ENCODE data around the gene IGFBP4.

Gene IGFBP4

DNA sequence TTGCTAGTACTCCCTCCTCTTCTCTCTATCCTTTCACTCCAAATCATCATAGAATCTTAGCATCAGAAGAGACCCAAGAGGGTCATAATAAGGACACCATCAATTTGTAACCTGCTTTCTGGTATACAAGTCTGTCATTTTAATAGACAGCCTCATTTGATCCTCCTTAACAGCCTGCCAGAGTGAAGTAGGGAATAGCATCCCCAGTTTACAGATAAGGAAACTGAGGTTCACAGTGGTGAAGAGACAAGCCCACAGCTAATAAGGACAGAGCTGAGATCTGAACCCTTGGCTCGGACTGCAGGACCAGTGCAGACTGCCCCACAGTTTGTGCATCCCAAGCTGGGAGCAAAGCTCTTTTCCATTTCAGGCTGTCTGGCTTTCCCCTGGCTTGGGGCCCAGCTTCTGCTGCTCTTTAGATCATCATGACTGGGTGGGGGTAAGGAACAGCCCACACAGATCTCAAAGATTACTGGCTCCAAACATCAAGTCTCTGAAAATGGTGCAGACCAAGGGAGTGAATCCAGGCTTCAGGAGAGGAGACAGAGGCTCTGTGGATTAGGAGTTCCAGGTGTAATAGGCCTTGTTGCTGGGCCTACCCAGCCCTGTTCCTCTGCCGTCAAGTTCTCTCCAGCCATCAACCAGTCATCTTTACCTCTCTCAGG lies 10.3 kb upstream of the IGFBP4 start:
- no peak for DNase-seq

DNA sequence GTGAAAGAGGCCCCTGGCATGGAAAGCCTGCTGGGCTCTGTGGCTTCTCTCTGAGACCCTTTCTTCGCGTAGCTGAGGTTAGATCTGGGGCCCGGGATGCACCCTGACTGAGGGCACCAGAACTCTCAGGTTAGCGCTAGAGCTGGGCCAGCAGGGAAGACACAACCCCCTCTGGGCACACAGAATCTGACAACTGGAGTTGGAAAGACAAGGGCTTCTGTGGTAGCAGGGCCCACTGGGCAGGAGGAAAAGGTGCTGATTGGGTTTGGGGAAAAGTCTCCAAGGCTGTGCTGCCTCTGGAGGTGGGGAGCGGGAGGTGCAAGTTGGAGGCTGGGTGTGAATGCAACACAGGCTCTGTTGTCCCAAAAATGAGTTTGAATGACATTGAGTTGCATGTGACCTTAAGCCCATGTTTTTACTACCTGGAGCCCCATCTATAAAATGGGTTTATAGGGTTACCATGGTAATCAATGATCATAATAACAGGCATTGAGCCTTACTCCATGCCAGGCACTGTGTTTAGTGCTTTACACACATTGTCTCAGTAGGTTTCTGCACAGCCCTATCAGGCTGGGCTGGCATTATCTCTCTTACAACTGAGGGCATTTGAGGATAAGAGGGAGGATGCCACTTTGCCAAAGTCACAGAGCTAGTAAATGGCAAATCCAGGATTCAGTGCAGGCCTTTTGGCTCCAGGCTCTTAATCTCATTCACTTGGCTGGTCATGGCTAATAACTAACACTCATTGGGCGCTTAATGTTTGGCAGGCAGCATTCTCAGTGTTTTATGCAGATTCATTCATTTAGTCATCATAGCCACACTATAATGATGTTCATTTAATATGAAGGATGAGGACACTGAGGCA lies 9.5 kb upstream of the IGFBP4 start:
- peak in 1 of 2 experiments; percentile 33 for DNase-seq

DNA sequence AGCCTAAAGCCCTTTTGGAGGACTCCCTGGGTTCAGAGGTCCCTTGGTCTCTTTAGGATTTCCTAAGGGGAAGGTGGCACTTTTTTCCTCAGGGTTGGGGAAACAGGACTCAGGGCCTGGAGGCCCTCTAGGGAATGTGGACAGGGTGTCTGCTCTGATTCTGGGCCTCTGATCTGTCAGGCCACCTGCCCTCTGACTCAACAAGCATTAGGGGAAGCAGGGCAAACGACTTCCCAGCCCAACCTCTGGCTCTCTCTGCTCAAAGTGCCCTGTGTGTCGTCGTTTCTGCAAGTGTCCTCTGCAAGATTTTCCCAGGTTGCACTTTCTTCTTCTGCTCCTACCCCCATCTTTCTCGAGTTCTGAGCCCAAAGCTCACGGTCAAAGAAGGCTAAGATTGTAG lies 6.6 kb upstream of the IGFBP4 start:
- peak; percentile 61 to 66 for DNase-seq

DNA sequence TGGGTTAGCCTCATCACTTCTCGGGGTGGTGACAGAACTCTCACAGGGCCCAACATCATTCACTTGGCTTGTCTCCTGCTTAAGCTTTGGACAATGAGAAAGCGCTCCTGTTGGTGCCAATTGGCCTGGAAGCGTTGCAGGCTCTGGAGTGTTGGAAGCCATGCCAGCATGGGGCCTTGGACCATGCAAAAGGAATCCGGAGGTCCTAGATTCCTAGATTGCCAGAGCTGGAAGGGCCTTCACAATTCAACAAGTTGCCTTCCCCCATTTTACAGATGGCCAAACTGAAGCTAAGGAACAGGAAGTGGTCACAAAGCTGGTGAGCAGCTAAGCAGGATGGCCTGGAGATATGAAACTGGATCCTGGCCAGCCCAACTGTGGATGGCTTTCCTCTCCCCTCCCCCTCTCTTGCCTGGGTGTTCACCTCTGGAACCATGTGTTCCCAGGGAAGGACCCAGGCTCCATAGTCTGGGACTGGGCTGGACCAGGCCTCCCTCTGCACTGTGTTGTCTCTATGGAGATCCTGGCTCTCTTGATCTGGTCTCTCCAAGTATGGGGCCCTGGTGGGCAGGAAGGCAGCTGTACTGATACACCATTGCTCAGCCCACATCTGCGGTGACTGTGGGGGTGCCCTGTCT lies 6.0 kb upstream of the IGFBP4 start:
- peak in 1 of 2 experiments; percentile 37 for DNase-seq

DNA sequence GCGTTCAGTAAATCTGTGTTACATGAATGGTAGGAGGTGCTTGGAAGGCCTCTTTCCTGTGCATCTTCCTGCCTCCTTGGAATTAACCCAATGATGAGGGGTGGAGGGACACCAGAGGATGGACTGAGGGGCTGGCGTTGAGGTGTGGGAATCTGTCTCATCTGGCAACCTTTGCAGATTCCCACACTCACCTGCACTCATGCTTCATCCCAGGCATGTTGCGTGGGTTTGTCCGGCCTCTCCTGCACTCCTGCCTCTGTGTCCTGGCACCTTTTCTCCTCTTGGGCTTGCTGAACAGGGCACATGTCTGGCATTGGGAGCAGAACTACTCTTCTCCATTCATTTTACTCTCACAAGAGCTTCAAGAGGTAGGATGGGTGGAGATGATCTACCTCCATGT lies 3.1 kb upstream of the IGFBP4 start:
- no peak for DNase-seq

DNA sequence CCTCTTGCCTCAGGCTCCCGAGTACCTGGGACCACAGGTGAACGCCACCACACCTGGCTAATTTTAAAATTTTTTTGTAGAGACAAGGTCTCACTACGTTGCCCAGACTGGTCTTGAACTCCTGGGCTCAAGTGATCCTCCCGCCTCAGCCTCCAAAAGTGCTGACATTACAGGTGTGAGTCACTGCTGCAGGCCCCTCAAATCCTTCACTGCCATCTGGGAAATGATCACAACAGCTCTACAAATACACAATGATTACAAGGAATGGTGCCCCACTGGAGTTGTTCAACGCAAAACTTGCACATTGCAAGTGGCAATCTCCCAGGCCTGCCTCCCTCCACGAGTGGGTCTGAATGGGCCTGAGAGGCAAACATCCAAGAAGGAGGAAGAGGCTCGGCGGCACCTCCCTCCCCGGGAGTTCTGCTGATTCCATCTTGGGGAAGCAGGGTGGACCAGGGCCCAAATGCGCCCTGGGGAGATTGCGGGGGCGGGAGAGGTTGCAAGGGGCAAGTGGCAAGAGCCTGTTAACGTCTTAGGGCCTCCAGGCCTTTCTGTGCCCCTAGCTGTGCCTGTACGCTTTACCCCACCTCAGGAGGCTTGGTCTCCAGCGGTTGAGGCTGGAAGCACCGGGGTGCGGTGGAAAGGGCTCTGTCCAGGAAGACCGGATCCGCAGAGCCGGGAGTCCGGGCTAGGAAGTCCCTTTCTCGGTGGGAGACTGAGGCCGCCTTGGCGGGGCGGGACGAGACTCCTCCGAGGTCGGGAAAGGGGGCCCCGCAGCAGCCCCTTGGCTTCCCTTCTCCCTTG lies 656 bp upstream of the IGFBP4 start:
- DNase-seq, result no peak

DNA sequence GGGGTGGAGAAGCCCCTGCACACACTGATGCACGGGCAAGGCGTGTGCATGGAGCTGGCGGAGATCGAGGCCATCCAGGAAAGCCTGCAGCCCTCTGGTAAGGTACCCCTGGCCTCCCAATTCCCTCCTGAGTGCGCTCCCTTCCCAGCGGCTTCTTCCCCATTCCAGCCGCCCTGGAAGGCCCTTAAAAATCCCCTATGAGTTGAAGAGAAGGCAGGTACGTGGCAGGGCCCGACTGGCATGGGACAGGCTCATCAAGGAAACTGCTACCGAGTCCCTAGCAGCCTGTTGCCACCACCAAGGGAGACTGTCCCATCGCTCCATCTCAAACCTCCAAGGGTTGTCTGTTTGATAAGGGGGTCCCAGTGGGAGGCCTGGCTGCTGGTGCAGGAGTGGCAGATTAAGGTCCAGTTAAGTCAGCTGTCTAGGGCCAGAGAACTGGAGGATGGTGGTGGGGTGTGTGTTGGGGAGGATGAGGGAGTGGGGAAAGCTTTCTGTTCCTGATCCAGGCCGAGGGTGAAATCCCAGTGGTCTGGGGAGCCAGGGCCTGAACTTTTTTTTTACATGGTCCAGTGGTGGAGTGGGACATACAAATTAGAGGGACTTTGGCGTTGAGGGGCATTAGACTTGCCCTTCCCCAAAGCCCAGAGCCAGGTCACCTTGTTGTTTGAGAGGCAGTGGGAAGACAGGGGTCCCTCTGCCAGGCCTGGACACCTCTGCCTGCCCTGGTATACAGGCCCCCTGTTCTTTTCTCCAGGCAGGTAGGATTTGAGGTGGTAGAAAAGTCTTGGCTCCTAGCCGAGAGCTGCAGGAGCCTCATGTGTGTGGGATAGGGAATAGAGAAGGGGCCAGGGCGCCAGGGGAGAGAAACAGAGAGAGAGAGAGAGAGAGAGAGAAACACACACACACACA lies 994 bp downstream of the IGFBP4 start:
- DNase-seq, result no peak

DNA sequence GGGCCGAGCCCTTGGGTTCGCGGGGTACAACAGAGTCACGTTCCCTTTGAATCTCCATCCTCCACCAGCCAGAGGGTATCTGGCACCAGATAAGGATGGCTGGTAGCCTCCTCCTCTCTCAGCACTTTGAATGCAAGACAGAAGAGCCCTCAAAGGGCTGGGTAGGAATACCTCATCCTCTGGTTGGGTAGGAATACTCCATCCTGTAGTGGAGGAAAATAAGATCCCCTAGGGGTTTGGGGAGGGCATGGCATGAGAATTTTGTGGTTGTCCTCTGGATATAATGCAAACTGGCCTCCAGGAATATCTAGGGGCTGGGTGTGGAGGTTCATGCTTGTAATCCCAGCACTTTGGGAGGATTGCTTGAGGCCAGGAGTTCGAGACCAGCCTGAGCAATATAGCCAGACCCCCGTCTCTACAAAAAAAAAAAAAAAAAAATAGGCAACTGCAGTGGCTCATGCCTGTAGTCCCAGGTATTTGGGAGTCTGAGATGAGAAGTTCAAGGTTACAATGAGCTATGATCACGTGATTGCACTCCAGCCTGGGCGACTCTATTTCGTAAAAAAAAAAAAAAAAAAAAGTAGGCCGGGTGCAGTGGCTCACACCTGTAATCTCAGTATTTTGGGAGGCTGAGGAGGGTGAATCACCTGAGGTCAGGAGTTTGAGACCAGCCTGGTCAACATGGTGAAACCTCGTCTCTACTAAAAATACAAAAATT lies 2.7 kb downstream of the IGFBP4 start:
- DNase-seq, result peak in 1 of 2 experiments; percentile 9

DNA sequence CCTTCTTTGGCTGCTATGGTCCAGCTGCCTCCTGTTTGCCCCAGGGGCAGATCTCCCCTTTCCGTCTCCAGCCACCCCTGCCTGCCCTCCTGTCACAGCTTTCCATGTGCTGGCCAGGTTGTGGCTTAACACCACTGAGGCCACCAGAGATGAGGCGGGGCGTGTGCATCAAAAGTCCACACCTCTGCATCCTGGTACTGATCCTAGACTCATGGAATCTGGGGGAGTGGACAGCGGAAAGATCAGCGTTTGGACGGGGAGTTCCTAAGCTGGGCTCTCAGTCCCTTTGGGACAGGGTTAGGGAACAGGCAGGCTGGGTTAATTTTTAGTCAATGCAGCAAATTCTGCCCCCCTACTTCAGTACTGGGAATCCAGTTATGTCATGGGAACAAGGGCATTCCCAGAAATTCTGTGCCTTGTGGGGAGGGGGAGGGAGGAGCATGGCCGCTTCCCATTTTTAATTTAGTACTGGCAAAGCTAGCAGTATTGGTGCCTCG lies 3.9 kb downstream of the IGFBP4 start:
- no peak for DNase-seq

DNA sequence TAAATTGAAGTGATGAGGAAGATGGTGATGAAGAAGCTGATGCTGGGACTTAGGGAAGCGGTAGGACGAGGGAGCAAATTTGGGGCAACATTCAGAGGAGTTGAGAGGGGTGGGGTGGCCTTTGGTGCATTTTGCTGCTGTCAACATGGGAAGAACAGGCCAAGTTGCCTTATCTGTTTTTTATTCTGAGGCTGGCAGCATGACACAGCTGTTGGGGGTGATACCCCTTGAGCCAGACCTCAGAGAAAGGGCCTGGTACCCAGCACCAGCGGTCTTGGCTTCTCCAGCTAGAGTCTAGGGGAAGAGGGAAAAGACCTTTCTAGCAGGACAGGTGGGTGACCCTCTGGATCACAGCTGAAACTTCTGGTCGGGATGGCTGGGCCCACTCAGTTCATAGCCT lies 4.6 kb downstream of the IGFBP4 start:
- DNase-seq, result no peak

DNA sequence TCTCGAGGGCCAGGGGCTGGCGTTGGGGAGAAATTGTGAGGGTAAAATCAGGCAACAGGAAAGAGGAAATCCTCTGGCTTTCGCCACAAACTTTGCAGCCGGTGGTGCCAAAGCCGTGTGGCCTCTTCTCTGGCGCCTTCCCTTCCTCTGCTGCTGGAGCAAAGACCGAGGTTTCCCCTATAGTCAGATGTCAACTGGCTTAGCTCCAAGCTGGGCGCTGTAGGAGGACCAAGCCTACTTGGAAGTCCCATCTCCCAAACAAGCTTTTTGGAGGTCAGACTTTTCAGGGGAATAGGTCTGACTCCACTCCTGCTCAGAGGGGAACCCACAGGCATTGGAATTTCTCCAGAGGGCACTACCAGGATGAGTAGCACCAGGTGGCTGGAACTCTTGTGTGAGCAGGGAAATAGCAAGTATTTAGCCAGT lies 5.0 kb downstream of the IGFBP4 start:
- DNase-seq, result peak; percentile 75 to 78

DNA sequence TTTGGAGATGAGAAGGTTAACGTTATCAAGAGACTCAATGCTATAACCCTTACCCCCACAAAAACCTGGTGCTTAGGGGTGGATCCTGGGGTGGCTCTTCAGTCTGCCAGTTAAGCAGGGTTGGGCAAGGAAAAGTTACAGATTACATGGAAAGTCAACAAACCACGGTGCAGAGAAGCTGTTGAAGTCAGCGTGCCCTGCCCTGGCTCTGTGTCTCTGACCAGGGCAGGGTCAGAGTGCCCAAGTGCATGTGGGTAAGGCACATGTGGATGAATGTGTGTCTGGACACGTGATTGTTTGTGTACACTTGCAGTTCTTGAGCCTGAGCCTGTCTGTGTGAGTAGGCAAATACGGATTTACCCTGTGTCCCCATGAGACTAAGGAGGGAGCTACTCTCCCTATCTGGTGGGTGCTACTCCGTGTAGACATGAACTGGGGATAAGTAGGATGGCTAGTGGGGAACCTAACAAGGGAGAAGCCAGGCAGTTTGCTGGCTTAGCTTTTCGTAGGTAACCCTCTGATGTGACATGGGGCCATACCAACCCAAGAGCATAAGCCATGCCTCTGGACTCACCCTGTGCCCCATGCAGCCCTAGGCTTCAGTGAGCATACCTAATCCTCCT lies 5.5 kb downstream of the IGFBP4 start:
- DNase-seq, result no peak

DNA sequence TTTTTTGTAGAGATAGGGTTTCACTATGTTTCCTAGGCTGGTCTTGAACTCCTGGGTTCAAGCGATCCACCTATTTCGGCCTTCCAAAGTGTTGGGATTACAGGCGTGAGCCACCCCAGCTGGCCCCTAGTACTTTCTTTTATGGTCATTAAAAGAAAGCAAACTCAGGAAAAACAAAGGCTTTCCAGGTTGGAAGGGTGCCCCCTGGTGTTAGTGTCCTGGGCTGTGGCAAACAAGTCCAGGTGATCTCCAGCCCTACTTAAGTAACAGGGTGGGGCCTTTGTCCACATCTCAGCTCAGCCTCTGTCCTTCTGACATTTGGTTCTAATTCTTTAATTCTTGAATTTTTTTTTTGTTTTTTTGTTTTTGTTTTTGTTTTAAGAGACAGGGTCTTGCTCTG lies 6.9 kb downstream of the IGFBP4 start:
- DNase-seq, result peak; percentile 20 to 57

DNA sequence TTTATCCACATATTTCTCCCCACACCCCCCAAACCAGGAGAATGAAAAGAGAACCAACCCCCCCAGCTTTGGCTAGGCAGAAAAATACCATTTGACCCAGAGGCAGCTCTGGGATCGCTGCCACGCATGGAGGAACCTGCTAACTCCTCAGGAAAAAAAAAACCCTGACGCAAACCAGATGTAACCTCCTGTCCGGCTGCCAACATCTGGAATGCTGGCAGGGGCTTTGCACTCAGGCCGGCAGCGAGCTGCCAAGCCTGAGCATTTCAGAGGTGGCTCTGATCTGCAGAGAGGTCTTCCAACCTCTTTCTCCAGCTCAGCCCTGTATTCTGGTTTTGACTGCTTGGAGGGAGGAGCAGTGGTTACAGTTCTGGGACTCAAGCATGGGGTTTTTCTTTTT lies 8.2 kb downstream of the IGFBP4 start:
- DNase-seq, result no peak

DNA sequence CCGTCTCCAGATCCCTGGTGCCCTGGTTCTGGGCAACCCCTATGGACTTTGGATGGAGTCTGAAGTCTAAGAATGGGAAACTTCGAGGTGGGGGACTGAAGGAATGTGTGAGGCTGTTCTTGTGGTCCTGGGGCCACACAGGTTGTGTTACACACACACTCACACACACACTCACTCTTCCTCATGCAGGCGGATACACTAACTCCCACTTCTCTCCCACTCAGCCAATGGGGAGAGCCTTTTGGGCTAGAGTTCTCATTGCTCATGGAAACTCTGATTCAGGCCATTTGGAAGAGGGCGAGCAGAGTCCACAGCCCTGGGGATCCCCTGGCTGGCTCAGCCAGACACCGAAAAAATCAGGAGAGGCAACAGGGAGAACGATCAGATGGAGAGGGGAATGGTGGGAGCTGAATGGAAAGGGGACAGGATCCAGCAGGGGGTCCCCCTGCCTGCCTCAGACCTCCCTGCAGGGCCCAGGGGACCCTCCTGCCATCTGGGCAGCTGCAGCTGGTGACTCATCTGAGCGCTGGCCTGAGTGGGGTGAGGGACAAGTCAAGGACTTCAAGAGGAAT lies 9.1 kb downstream of the IGFBP4 start:
- no peak for DNase-seq

DNA sequence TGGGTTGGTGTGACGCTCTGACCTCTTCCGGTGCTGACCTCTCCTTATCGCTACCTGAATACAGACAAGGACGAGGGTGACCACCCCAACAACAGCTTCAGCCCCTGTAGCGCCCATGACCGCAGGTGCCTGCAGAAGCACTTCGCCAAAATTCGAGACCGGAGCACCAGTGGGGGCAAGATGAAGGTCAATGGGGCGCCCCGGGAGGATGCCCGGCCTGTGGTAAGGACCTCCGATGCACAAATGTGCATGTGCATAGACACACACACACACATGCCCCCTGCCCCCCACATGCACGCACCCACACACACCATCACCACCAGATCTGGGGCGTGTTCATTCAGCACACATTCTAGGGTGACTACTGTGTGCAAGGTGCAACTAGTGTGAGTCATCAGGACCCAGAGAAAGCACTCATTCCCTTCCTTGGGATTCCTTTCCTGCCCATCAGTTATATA lies 9.7 kb downstream of the IGFBP4 start:
- DNase-seq, result no peak

DNA sequence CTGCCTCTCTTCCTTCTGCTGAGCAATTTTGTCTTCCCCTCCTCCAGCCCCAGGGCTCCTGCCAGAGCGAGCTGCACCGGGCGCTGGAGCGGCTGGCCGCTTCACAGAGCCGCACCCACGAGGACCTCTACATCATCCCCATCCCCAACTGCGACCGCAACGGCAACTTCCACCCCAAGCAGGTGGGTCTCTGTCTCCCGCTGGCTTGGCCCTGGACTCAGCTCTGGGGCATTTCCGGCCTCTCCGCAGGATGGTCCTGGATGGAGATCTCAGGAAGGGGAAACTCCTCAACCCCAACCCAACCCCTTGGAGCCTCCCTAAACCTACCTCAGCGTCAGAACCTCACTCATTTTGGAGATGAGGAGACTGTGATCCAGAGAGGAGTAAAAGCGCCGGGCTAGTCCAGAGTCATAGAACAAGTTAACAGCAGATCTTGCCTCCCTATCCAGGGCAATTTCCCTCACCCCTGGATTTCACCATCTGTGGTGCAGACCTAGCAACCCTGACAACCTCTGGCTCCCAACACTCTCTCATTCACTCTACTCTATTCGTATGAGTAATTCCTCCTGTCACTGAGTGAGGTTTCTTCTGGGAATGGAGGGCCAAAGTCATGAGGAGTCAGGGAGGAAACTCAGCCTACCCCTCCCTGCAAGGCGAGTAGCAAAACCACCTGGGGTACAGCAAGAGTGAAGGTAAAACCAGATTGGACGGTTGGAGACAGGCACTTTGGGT lies 10.8 kb downstream of the IGFBP4 start:
- no peak for DNase-seq

DNA sequence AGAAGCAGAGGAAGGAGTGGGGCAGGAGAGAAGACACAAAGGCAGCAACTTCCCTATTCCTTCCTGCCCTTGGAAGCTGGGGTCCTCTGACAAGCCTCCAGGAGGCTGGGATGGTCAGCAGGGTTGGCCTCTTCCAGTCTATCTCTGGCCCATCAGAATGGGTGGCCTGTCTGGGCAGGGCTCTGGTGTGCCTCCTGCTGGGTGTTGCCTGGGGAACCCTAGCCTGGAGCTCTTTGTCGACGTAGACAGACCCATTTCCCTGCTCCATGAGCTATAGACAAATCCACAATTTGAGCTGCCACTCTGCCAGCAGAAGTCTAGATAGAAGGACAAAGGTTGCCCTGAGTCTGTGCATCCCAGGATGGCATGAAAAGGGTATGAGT lies 11.4 kb downstream of the IGFBP4 start:
- no peak for DNase-seq

DNA sequence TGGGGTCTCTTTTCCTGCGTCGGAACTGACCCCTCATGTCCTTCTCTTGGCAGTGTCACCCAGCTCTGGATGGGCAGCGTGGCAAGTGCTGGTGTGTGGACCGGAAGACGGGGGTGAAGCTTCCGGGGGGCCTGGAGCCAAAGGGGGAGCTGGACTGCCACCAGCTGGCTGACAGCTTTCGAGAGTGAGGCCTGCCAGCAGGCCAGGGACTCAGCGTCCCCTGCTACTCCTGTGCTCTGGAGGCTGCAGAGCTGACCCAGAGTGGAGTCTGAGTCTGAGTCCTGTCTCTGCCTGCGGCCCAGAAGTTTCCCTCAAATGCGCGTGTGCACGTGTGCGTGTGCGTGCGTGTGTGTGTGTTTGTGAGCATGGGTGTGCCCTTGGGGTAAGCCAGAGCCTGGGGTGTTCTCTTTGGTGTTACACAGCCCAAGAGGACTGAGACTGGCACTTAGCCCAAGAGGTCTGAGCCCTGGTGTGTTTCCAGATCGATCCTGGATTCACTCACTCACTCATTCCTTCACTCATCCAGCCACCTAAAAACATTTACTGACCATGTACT lies 13.2 kb downstream of the IGFBP4 start:
- DNase-seq, result no peak
